Stimulated activated CD8-positive, alpha-beta memory T cell treated with anti-CD3 and anti-CD28 coated beads, Interleukin-12 subunit alpha, Interleukin-12 subunit beta, amount 100 ng/mL, for 24 hours (primary cell): ENCODE data around the gene RNASET2.
"Not testable (repeated sequence)": the region's sequence is repeated elsewhere in the genome, so short reads cannot be mapped to it uniquely, and the experiment has no call there.

ENCODE experiments used
- DNase-seq: peaks from one replicate; pipeline ENCODE4 v3.0.0-alpha.2; 2020; ENCODE audit errors: extremely low read depth

The RNASET2 gene

GRCh38 chr6:166902211-166902755 lies 54.1 kb downstream of the RNASET2 start:
- no peak for DNase-seq

GRCh38 chr6:166901626-166902025 lies 54.7 kb downstream of the RNASET2 start:
- no peak for DNase-seq

DNA sequence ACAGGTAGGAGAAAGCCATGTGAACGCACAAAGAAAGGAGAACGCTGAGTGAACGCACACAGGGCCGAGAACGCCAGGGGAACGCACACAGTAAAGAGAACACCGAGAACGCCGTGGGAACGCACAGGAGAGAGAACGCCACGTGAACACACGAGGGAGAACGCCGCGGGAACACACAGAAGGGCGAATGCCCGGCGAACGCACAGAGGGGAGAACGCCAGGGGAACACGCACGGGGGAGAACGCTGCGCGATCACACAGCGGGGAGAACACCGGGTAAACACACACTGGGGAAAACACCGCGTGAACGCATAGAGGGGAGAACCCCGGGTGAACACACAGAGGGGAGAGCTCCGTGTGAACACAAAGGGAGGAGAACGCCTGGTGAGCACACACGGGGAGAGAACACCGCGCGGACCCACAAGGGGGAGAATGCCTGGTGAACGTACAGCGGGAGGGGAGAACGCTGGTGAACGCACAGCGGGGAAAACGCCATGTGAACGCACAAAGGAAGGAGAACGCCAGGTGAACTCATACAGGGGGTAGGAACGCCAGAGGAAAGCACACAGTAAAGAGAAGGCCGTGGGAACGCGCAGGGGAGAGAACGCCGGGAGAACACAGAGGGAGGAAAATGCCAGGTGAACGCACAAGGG lies 55.3 kb downstream of the RNASET2 start:
- DNase-seq = no peak

DNA sequence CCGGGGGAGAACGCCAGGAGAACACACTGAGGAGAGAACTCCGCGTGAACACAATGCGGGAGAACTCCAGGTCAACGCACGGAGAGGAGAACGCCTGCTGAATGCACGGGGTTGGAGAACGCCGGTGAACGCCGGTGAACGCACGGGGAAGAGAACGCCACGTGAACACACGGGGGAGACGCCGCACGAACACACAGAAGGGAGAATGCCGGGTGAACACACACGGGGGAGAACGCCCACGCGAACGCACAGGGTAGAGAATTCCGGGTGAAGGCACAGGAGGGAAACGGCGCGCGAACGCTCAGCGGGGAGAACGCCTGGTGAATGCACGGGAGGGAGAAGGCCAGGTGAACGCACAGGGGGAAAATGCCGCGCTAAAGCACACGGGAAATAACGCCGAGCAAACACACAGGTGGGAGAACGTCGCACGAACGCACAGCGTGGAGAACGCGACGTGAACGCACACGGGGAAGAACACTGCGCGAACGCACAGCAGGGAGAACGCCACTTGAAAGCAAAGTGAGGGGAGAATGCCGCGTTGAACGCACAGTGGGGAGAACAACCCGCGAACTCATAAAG lies 56.1 kb downstream of the RNASET2 start:
- DNase-seq = no peak

GRCh38 chr6:166898910-166899309 lies 57.4 kb downstream of the RNASET2 start:
- no peak for DNase-seq

DNA sequence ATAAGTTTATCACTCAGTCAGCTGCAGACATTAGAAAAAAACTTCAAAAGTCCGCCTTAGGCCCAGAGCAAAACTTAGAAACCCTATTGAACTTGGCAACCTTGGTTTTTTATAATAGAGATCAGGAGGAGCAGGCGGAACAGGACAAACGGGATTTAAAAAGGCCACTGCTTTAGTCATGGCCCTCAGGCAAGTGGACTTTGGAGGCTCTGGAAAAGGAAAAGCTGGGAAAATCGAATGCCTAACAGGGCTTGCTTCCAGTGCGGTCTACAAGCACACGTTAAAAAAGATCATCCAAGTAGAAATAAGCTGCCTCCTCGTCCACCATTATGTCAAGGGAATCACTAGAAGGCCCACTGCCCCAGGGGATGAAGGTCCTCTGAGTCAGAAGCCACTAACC lies 61.7 kb downstream of the RNASET2 start:
- not testable (repeated sequence) for DNase-seq

DNA sequence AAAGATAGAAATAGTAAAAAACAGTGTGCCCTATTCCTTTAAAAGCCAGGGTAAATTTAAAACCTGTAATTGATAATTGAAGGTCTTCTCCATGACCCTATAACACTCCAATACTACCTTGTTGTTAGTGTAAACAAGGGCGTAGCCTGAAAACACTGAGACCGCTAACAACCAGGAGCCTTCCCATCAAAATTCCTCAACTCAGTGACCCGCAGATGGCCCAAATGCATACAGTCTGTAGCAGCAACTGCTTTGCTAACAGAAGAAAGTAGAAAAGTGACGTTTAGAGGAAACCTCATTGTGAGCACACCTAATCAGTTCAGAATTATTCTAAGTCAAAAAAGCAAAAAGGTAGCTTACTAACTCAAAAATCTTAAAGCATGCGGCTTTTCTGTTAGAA lies 63.9 kb downstream of the RNASET2 start:
- not testable (repeated sequence) for DNase-seq

DNA sequence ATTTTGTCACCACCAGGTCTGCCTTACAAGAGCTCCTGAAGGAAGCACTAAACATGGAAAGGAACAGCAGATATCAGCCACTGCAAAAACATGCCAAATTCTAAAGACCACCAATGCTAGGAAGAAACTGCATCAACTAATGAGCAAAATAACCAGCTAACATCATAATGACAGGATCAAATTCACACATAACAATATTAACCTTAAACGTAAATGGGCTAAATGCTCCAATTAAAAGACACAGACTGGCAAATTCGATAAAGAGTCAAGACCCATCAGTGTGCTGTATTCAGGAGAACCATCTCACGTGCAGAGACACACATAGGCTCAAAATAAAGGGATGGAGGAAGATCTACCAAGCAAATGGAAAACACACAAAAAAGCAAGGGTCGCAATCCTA lies 69.6 kb downstream of the RNASET2 start:
- DNase-seq = not testable (repeated sequence)

DNA sequence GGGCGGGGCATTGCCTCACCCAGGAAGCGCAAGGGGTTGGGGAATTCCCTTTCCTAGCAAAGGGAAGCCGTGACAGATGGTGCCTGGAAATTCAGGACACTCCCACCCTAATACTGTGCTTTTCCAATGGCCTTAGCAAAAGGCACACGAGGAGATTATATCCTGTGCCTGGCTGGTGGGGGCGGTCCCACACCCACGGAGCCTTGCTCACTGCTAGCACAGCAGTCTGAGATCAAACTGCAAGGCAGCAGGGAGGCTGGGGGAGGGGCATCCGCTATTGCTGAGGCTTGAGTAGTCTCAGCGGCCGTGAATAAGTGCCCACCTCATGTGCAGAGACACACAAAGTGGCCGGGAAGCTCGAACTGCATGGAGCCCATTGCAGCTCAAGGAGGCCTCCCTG lies 71.4 kb downstream of the RNASET2 start:
- DNase-seq = not testable (repeated sequence)

DNA sequence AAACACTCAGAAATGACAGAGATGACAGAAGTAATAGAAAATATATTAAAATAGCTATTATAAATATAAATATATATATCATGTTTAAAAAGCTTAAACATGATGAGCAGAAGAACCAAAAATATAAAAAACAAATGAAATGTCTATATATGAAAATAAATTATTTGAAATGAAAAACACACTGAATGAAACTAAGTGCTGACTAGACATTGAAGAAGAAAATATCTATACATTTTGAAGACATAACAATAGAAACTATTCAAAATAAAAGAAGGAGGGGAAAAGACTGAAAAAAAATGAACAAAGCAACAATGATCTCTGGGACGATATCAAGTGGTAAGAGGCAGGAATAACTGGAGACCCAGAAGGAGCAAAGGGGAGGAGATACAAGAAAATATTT lies 76.8 kb downstream of the RNASET2 start:
- no peak for DNase-seq
